ENCODE data around the gene DZIP1.
A peak's percentile ranks its signal among the peaks of the same experiment; 100 is the strongest.

Gene DZIP1

DNA sequence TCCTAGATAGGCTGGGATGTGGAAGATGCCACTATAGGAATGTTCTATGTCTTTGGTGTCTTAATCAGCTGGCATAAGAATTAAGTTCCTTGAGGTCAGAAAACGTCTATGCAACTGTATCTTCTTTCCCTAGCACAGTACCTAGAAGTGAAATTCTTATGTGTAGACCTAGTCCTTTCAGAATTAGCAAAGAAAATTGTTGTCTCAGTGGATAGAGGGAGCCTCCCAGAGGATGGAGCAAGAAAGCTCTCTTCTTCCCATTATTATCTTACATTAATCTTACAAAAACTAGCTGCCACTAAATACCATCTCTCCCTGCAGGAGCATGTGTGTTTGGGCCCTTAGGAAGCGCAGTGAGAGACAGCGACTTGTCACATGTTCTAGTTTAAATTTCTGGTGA, 80.4 kb downstream of the DZIP1 start:
- no peak overlapping the region for H3K27ac ChIP-seq
- TF ChIP-seq, protein P1, sequence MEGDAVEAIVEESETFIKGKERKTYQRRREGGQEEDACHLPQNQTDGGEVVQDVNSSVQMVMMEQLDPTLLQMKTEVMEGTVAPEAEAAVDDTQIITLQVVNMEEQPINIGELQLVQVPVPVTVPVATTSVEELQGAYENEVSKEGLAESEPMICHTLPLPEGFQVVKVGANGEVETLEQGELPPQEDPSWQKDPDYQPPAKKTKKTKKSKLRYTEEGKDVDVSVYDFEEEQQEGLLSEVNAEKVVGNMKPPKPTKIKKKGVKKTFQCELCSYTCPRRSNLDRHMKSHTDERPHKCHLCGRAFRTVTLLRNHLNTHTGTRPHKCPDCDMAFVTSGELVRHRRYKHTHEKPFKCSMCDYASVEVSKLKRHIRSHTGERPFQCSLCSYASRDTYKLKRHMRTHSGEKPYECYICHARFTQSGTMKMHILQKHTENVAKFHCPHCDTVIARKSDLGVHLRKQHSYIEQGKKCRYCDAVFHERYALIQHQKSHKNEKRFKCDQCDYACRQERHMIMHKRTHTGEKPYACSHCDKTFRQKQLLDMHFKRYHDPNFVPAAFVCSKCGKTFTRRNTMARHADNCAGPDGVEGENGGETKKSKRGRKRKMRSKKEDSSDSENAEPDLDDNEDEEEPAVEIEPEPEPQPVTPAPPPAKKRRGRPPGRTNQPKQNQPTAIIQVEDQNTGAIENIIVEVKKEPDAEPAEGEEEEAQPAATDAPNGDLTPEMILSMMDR (IDR thresholded peaks at IDR 0.05; ENCODE audit: low read depth, low read length, missing control alignments), result peak; percentile 47
- H3K4me3 ChIP-seq (ENCODE audit: low read depth, low read length), result no peak overlapping the region
- no peaks in the 10 kb centered on the region for H3K27me3 ChIP-seq (replicated peaks)
- H3K36me3 ChIP-seq (replicated peaks), result no peaks in the 10 kb centered on the region
- DNase-seq, result no peak
- in situ Hi-C loops (cut with HindIII; ENCODE audit: low pct_ligation_motif_present, low sequenced_read_pairs), result no loop called here

DNA sequence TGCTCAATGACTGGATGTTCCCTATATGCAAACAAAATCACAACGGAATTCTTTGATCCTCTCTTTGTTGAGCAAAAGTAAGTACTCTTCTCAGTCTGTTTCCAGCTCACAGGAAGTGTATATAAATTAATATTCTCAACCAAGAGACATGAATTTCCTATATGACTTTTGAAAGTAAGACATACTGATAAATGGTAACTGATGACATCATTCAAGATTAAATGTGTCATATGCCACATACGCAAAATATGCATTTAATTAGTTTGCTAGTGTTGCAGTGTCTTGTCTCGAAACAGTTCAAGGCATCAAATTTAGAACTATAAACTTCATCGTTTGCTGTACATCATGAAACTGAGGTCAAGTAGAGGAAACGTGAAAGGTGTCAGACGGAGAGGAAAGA, 84.1 kb downstream of the DZIP1 start:
- Histone ChIP-seq H3K4me3 (ENCODE audit: low read depth, low read length) (no peak overlapping the region), H3K27me3 (replicated peaks) (no peaks in the 10 kb centered on the region), H3K36me3 (replicated peaks) (no peaks in the 10 kb centered on the region), H3K27ac (no peak overlapping the region)
- in situ Hi-C loops (cut with HindIII; ENCODE audit: low pct_ligation_motif_present, low sequenced_read_pairs), result no loop called here
- no peak for DNase-seq
- TF ChIP-seq, protein P1 (IDR thresholded peaks at IDR 0.05; ENCODE audit: low read depth, low read length, missing control alignments), result no peak

DNA sequence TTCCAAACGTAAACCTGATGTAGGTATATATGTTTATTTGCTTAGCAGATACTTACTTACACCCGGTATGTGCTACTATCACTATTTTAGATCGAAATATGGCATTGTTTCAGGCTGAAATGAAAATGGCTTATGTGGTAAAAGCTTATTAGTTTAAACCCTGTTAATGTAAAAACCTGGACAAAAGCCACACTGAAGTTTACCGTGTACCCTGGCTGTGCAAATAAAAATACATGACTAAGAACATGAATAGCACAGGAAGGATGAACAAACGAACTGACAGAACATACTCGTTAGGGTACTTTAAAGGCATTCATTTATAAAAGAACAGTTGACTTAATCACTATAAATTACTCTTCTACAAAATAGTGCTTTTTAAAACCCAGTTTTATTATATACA, 85.4 kb downstream of the DZIP1 start:
- no peak for DNase-seq
- TF ChIP-seq, protein P1 (IDR thresholded peaks at IDR 0.05; ENCODE audit: low read depth, low read length, missing control alignments), result no peak
- H3K27me3 ChIP-seq (replicated peaks), result no peaks in the 10 kb centered on the region
- no peak overlapping the region for H3K27ac ChIP-seq
- no peak overlapping the region for H3K4me3 ChIP-seq (ENCODE audit: low read depth, low read length)
- in situ Hi-C loops (cut with HindIII; ENCODE audit: low pct_ligation_motif_present, low sequenced_read_pairs), result no loop called here
- no peaks in the 10 kb centered on the region for H3K36me3 ChIP-seq (replicated peaks)

DNA sequence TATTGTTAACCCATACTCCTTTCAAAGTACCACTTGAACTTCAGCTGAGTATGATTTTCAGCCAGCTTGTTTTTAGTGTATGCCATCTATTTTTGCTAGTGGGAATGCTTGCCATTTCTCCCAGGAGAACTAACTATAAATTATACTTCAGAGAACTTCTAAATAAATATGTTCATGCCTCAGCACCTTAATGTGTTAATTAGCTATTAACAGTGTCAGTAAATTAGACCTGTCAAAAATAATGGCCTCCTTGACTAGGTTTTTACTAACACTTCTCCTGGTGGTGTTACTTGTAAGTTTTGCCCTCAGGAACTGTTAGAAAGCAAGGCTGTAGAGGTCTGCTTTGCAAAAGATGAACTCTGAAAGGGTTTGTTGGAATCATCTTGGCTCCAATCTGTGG, 87.5 kb downstream of the DZIP1 start:
- Histone ChIP-seq H3K4me3 (ENCODE audit: low read depth, low read length) (no peak overlapping the region), H3K27ac (no peak overlapping the region), H3K36me3 (replicated peaks) (no peaks in the 10 kb centered on the region), H3K27me3 (replicated peaks) (peaks cover 6% of the 10 kb centered on the region)
- no peak for DNase-seq
- TF ChIP-seq, protein P1 (IDR thresholded peaks at IDR 0.05; ENCODE audit: low read depth, low read length, missing control alignments), result no peak
- in situ Hi-C loops (cut with HindIII; ENCODE audit: low pct_ligation_motif_present, low sequenced_read_pairs), result no loop called here

DNA sequence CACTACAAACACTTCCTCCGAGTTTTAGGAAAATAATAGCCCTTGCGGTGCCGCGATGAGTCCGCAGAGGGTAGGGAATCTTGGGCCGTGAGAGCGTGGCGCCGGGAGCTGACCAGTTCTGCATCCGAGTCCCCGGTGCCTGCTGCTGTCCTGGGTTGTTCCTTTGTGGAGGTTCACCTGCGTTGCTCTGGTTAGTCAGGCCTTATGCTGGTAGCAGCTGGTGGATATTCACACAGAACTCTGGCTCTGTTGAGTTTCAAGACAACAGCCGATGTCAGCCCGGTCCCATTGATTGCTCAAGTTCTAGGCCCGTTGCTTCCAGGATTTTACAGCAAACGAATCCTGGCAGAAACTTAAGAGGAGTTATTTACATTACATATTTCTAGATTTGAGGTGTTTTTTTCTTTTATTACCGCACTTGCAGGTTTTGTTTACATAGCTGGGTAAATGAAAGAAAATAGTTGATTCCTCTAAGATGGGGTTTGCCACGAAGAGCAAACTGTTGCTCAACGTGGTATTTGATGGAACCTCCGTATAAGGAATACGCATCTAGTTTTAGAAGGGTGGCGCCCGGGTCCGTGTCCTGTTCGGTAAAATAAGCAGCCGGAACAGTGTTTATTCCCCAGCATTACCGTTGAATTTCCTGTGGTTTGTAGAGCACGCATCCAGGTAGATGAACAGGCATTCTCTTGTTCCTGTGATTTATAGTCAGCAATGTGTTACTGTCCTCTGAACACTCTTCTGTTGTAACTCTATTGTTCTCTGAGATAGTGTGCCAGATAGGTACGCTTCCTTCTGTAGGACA, 90.7 kb downstream of the DZIP1 start:
- Histone ChIP-seq H3K27ac (no peak overlapping the region), H3K36me3 (replicated peaks) (no peaks in the 10 kb centered on the region), H3K27me3 (replicated peaks) (peaks cover 6% of the 10 kb centered on the region), H3K4me3 (ENCODE audit: low read depth, low read length) (no peak overlapping the region)
- no peak for DNase-seq
- in situ Hi-C loops (cut with HindIII; ENCODE audit: low pct_ligation_motif_present, low sequenced_read_pairs), result no loop called here
- TF ChIP-seq, protein P1 (IDR thresholded peaks at IDR 0.05; ENCODE audit: low read depth, low read length, missing control alignments), result no peak
